NCI-H446 (cell line): ENCODE measurements around the gene ZBTB14.

Experiments used
- DNase-seq, 2 experiments: peaks; one replicate each; lab custom pipeline; 2025; lab: John Stamatoyannopoulos, UW

Gene ZBTB14, protein sequence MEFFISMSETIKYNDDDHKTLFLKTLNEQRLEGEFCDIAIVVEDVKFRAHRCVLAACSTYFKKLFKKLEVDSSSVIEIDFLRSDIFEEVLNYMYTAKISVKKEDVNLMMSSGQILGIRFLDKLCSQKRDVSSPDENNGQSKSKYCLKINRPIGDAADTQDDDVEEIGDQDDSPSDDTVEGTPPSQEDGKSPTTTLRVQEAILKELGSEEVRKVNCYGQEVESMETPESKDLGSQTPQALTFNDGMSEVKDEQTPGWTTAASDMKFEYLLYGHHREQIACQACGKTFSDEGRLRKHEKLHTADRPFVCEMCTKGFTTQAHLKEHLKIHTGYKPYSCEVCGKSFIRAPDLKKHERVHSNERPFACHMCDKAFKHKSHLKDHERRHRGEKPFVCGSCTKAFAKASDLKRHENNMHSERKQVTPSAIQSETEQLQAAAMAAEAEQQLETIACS

DNA sequence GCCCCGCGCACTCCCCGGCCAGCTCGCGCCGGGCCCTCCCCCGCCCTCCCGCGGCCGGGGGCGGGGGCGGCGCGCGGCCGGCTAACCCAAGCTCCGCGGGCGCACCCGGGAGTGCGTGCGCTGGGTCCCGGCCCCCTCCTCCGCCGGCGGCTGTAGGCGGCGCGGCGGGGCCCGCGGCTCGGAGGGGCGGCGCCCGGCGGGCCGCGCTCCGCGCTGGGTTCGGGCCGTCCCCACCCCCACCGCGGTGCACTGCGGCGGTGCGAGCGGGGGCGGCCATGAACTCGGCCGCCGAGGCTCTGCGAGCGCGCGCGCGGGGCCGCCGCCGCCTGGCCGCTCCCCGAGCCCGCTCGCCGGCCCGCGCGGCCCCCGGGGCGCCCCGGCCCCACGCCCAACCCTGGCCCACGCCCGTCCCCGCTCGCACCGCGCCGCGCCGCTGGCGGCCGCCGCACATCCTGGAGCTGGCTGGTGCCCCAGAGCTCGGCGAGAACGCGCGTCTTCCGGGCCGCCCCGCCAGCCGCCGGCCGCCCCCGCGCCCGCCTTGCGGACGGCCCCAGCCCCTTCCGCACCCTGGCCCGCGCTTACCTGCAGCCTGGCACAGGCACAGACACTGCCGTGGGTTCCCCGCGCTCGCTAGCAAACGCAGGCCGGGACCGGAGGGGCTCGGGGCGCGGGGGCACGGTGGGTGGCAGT is at the start of gene ZBTB14:
Gene ZBTB14 (minus strand): TSS at position 496 of the 690 bp plus-strand sequence. CDS start 2,480 bp downstream, outside the sequence.
- DNase-seq = peak; percentile 10 to 71

DNA sequence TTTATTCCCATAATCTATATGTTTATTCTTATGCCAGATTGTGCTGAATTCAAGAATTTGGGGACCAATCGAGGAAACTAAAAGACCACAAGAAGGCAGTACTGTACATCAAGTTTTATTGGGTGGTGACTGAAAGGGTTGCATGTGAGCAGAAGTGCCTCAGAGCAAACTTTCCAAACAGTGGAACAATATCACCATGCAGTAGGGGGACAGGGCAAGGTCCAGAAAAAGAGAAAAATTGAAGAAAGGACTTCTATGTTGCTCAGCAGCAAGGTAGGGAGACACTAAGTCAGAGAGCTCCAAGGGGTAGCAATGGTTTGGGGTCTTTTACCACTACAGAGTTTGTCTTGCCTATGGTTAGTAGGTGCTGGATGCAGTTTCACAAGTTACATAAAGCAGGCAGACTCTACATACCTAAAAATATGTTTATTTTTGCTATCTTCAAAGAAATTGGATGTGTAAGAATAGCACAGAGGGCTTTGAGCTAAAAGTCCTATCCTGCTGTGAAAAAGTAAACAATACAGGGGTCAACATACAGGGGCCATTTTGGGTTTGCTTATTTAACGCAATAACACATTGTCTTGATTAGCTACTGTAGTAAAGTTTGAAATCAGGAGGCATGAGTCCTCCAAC is 43.8 kb upstream of the ZBTB14 start:
- DNase-seq = no peak

DNA sequence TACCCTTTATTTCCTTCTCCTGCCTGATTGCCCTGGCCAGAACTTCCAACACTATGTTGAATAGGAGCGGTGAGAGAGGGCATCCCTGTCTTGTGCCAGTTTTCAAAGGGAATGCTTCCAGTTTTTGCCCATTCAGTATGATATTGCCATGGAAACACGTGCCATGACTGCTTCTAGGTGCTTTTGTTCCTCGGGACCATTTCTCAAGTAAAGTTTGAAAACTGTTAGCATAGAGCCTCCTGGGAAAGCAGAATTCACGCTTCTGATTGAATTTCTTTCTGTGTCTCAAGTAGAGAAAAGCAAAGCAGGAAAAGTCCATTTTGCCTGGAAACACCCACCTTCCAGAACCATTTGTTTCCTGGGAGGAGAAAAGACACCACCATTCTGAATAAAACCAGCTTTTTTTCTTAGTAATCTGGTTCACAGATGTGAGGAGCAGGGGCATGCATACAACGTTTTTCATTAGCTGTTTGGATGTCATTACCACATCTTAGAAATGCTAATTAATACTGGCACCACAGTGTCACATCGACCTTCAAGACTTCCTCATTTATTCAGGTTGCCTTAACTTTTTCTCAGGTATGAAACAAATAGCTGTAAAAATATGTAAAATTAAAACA is 39.0 kb upstream of the ZBTB14 start:
- DNase-seq = no peak

DNA sequence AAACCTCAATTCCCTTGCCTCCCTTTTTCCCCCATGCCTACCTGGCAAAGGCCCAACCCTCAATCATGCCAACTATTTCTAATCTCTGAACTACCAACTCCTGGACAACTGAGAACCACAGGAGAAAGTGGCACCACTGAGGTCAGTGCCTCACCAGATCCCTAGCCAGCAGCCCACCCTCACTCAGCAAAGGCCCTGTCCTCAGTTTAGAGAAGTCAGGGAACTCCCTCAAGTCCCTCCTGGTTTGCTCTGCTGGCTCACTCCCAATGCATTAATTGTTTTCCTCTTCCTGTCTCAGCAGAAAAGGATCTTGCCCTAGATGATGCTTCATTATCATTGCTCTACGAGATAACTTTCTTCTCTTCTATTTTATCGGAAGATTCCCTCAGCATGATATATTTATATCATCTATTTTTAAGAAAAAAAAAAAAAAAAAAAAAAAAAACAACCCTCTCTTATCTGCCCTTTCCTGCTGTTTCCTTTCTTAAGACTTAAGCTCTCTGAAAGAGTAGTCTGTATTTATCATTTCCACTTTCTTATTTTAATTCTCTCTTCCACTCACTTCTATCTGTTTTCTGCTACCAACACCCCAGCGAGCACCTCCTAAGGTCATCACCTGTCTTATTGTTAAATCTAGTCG is 22.7 kb upstream of the ZBTB14 start:
- DNase-seq = no peak

DNA sequence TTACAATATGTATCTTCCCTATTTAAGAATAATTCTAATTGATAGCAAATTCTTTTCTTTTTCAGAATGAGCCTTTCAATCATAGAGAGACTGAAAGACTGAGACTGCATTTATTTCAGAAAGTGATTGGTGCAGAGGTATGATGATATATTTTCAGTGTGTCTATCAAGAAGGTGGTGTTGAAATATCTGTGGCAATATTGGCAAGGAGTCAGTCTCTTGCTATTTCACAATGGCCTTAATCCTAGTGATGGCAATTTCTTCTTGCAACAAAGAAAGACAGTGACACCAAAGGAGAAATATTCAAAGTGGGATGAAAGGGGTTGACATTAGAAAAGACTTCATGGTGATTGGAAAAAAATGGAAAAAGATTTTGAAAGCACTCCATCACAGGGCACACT is 21.7 kb upstream of the ZBTB14 start:
- no peak for DNase-seq

DNA sequence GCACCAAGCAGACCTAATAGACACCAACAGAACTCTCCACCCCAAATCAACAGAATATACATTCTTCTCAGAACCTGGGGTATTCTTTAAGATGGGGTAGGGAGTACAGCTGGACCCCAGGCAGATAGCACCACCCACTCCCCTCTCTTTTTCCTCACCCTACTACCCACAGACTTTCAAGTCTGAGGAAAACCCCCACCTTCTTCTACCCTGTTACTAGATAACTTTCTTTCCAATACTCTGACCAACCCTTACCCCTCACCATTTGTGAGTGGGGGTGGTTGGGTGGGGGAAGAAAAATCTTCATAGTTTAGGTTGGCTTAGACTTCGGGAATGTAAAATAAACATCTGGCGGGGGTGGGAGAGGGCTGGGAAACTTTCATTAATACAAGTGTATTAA is 20.3 kb upstream of the ZBTB14 start:
- DNase-seq = no peak

DNA sequence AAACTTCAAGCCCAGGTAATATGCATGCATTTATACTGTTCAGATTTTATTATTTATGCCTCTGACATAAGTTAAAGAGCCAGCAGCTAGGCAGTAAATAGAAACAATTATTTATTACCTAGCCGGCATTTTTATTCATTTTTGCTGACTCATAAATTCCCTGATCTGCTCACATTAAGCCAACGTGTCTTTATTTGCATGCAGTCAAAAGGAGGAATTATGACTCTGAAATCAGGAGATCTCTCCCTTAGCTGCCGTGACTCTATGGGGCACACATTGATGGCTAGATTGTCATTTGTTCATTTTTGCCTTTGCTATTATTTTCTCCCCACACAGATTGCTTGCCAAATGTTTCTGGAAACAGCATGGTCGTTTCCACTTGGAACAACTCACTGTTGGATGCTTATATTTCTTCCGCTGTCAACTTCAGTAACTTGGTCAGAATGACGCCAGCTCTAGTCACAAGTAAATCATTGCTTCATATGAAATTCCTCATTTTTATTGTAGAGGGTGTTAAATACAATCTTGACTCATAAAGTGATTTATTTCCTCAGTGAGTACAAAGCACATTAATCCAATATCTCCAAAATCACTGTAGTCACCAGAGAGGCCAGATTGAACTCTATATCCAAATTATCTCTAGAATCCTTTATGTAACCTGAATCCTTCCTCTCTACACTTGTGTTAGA is 15.9 kb upstream of the ZBTB14 start:
- DNase-seq = no peak

DNA sequence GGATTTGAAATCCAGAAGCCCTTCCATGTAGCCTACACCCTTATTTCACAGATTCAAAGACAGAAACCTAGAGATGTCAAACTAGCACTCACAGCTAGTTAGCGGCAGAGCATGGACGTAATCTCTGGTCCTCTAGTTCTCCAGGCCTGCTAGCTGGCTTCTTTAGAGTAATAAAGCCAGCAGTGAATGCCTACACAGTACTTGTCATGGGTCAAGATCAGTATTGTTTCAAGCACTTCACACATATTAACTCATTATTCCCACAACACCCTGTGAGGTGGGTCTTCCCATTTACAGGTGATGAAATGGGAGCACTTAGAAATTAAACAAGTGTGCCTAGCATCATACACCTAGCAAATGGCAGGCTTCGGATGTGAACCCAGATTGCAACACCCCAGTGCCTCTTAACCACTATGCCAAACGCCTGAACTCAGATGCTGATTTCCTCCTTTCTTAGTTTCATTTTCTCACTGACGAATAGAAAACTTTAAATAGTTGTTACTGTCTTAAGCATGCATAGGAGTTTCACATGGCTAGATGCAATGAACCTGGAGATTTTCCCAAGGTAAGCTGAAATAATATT is 14.5 kb upstream of the ZBTB14 start:
- DNase-seq = no peak

DNA sequence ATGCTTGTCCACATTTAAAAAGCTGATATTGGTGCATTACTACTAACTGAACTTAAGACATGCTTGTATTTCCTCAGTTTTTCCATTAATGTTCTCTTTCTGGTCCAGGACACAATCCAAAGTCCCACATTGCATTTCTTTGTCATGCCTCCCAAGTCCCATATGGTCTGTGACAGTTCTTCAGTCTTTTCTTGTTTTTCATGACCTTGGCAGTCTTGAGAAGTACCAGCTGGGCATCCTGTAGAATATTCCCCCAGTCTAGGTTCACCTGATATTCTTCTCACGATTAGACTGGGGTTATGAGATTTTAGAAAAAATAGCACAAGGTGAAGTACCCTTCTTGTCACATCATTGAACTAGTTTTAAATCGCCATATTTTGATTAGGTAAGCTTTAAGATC is 10.3 kb upstream of the ZBTB14 start:
- no peak for DNase-seq

DNA sequence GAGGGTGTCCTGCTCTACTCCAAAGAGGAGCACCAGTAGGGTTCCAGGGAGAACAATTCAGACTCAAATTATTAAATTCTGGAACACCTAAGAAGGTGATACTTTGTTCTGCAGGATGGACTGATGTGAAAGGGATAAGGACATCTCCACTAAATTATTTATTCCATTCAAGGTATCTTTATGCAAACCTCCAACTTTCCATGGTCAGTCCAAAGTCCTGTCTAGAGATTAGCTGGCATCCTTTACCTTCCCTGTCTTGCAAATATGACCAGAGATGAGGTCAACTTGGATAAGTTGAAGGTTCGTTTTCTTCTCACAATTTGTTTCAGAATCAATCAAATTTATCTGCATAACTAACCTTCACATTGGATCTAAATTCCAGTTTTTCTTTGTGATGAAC is 8.7 kb upstream of the ZBTB14 start:
- no peak for DNase-seq

DNA sequence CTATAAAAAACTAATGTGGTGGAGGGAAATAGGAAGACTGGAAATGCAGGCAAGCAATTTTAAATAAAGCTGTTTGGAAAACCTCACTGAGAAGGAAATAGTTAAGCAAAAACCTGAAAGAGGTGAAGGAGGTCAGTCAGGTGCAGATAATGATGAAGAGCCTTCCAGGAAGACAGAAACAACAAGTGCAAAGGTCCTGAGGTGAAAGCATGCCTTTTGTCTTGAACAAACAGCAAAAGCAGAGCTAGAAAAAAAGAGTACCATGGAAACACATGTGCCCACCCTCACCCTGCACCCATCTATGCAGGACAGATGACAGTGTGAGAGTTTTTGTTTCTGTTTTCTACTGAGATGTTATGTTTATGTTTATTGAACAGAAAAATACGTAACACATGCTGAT is 8.1 kb upstream of the ZBTB14 start:
- no peak for DNase-seq

DNA sequence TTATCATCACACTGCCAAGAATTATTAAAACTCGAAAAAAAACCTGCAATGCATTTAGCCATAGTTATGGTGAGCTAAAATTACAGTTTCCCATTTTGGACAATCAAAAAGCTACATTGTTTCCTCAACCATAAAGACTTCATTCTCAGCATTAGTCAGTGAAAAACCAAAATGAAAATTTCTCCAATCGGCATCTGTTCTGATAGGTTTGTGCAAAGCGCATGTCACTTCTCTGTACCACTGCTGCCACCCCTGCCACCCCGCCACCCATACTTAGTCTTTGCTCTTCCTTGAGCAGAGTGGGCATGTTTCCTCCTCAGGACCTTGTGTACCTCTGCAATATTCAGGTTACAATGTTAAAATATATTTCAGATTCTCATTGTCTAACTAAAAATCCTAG is 7.1 kb upstream of the ZBTB14 start:
- DNase-seq = no peak

DNA sequence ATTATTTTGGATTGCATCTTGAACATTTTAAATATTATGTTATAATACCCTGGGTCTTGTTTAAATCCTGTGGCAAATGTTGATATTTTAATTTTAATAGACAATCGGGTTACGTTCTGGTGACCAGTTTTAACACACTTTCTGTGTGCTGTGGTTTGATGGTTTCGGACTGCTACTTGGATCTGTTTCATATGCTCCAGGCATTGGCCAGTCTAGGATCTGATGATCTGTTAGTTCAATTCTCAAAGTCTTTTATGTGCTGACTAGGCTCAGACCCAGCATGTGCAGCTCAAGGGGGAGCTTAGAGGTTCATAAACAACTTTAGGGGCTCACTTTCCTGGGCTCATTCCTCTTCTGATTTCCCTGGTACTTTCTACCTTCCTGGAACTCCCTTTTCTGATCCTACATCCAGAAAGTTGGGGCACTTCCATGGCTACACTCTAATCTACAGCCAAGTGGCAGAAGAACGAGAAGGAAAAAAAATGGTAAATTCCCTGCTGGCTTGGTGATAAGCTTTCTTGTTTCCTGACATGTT is 5.0 kb upstream of the ZBTB14 start:
- no peak for DNase-seq

DNA sequence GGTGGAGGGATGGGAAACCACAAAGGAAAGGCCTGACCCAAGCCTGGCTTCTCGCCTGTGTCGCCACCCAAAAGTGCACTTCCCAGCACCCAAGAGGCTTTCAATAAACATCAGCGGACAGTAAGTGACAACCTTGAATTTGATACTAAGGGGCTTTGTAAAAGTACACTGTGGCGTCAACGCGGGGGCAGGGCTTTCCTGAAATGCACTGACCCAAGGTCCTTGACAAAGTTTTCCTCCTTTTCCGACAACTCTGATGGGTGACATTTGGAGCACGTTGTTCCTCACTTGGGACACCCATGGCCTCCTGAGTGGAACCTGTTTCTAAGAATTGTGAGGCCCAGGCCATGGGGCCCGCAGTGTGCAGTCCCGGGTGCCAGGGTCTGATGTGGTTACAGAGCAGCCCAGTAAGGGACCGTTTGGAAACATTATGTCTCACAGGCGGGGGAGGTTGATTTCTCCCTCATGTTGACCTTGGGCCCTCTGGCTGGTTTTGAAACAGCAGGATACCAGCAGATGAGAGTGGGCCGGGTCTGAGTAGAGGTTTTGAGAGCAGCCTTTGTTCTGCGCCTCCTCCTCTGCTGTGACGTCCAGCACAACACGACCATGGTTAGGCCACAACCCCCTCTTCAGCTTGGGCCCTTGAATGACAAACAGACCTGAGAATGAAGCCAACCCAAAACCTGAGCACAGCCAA is 2.8 kb upstream of the ZBTB14 start:
- DNase-seq = no peak

DNA sequence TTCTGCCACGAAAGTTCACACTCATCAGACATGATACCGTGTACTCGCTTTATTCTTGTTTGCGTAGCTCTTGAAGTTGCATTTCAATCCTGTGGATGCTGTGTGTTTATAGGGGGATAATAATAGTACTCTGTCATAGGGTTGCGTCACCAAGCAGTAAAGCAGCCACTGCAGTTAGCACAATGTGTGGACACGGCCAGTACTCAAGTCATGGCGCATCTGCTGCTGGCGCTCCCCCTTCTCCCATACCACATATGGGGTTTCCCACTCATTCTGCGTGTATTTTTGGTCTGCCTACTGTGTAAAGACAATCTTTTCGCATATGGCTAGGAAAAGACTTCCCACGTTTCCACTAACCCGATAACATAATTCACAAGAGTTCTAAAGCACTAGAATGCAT is 2.1 kb upstream of the ZBTB14 start:
- DNase-seq = no peak

DNA sequence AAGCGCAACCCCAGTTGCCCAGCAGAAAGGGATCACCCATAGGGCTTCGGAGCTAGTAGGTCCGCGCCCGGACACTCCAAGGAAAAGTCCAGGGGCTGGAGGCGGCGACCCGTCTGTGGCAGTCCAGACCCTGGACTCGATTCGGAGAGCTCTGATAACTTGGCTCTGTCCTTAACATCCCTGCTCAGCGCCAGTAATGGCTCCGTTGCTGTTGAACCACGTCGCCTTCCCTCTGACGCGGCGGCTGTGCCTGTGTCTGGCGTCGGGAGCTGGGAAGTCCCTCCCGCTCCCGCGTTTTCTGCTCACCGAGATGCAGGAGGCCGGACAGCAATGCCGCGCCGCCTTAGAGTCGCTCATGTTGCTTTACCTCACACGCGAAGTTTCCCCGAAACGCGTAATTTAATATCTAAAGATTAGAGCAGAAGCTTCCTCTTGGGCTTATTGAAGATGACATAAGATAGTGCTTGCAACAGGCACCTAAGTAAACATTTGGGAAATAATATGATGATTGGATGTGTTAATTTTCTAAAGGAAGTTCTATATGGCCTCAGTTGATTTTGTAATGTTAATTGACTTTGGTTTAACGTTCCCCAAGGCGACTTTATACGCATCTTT is 1.3 kb upstream of the ZBTB14 start:
- peak; percentile 77 to 88 for DNase-seq

DNA sequence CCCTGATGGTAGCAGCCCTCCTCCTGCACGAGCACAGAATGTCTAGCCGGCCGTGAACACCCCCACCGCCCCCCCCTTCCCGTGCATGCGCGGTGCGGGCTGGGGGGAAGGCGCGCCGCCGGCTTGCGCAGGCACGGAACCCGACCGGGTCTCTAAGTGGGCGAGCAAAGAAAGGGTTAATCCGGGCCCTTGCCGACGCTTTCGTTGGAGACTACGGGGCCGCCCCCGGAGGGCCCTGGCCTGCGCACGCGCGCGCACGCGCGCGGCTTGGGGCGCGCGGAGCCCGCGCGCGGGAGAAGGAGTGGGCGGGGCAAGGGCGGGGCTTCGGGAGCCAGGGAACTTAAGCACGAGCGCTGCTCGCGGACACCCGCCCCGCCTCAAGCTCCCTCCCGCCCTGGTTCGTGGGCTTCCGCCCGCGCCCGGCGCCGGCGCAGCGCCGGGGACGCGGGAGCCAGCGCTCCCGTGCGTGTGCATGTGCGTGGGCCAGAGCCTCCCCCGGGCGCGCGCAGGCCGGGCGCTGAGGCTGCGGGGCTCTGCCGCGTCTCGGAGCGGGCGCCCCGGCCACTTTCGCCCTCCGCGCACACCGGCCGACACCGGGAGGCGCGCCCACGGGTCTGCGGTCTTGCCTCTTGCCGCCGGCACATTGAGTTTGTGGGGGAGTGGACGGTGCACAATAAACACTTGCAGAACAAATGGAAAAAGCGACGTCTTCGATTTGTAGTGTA is 617 bp upstream of the ZBTB14 start:
- peak; percentile 89 to 95 for DNase-seq

DNA sequence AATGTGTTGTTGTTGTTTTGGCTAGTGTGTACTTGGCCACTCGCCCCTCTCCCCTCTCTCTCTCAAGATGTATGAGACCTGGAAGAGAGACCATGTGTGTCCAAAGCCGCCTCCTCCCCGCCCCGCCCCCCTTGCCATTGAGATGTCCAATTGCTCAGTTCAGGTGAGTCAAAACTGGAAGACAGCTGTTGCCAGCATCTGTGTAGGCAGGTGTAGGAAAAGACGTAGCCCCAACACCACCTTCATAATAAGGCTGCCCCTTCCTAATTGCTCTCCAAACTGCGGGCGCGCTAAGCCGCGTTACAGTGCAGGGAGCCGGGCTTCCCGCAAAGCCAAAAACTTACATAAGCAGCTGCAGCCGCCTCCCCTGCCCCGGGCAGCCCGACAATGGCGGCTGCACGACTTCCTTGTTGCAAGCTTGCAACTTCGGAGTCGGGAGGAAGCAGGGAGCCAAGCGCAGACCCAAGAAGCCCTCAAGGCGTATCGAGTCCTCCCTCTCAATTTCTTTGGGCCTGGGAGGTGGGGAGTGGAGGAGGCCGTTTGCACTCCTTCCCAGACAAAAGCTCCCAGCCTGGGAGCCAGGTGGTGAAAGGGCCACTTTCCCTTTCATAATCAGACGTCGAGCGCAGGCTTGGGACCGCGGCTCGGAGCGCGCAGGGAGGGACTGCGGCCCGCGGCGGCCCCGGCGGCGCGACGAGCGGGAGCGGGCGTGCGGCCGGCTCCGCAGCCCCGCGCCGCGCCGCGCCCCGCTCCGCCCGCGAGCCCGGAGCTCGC is 882 bp downstream of the ZBTB14 start:
- DNase-seq = no peak
